A172 (cell line): ENCODE measurements around the gene EPB41L4B. TPM values are rescaled to one million over a fixed set of nuclear protein-coding genes. Genes with fewer than 3 reads are reported as not detected.
"Not testable (repeated sequence)": the region's sequence is repeated elsewhere in the genome, so short reads cannot be mapped to it uniquely, and the experiment has no call there.

ENCODE experiments used
- DNase-seq: peaks from one replicate; pipeline ENCODE4 v3.0.0-alpha.2; 2015; ENCODE audit warnings: low spot score
- total RNA-seq: library from RNA; depleted of rRNA; stranded (reverse); fragments of >200 nt; shearing (Covaris generic); gene quantifications from 2 replicates; pipeline ENCODE4 v1.2.3, GENCODE V29; 2014

EPB41L4B gene
- total RNA-seq, 1 experiment from 2014 or later, result 1.7 TPM

- DNase-seq, result no peak
Measured at GRCh38 chr9:109166171-109166770, 154.6 kb downstream of the EPB41L4B start.

- DNase-seq, result no peak
Measured at GRCh38 chr9:109164042-109164441, 156.8 kb downstream of the EPB41L4B start.

DNA sequence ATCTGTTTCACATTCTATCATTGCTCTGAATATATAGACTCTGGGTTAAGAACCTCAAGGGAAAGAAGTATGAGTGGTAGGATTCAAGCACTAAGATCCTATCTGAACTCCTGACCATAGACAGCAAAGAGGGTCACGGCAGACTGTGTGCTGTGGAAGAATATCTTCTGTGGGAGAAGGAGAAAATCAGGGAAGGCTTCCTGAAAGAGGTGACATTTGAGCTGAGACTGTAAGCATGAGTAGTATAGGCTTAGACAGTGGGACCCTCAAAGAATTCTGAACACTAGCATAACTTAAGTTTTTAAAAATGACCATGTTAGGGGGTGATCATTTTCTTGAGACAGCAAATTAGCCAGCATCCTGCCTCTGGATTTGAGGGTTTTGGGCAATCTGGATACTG is 157.7 kb downstream of the EPB41L4B start:
- no peak for DNase-seq

GRCh38 chr9:109162677-109163076 is 158.2 kb downstream of the EPB41L4B start:
- DNase-seq, result no peak

- DNase-seq, result no peak
Measured at GRCh38 chr9:109161471-109161870, 159.4 kb downstream of the EPB41L4B start.

GRCh38 chr9:109159583-109159982 is 161.3 kb downstream of the EPB41L4B start:
- DNase-seq, result no peak

DNA sequence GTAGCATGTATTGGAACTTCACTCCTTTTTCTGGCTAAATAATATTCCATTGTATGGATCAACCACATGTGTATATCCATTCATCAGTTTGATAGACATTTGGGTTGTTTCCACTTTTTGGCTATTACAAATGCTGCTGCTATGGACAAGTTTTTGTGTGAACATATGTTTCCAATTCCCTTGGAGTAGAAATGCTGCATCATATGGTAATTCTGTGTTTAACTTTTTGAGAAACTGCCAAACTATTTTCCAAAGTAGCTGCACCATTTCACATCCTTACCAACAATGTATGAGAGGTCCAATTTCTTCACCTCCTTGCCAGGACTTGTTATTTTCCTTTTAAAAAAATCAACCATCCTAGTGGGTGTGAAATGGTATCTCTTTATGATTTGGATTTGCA is 162.2 kb downstream of the EPB41L4B start:
- no peak for DNase-seq

GRCh38 chr9:109156708-109157107 is 164.2 kb downstream of the EPB41L4B start:
- no peak for DNase-seq

DNA sequence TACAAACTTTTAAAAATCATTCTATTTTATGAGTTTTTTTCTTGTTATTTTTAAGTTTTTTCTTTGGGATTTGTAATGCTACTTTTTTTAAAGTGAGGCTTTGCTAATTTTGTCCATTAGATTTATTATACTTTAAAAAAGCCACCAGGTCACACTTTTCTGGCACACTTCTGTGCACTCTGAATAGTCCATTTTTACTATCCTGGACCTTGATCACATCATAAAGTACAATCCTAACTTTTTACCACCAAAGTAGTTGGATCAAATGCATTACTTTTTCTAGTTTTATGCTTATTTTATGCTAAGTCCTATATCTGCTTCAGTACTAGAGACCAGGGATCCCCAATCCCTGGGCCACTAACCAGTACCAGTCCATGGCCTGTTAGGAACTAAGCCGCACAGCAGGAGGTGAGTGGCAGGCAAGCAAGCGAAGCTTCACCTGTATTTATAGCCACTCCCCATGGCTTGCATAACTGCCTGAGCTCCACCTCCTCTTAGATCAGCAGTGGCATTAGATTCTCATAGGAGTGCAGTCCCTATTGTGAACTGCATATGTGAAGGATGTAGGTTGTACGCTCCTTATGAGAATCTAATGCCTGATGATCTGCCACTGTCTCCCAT is 169.8 kb downstream of the EPB41L4B start:
- no peak for DNase-seq

DNA sequence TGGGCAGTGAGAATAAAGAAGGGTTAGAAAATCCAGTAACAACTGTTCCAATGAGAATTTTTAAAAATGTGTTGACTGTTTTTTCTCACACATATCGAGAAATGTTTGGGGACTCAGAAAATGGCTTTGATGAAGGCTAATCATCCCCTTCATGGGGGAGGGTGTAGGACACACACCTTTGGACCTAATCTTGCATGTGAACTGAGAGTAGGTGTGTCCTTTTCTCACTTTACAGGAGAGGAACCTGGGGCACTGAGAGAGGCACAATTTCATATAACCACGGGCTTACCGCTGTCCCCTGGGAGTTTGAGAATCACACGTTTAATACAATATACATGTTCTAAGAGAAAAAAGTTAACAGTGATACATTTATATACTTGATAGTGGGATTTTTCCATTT is 171.1 kb downstream of the EPB41L4B start:
- no peak for DNase-seq

DNA sequence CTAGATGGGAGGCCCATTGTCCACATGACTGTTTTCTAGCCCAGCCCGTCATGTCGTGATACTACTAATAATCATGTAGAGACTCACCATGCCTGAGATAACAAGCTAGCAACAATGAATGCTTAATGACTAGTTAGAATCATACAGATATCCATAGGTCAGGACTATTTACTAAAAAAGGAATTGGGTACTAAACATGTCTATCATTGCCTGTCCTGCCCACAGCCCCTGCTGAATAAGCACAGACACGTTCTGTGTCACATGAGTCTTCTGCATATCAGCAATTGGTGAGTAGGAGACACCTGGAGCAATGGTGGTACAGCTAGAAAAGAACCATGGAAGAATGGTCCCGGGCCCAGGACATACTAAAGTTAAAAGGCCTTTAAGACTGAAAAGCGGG is 171.8 kb downstream of the EPB41L4B start:
- no peak for DNase-seq

DNA sequence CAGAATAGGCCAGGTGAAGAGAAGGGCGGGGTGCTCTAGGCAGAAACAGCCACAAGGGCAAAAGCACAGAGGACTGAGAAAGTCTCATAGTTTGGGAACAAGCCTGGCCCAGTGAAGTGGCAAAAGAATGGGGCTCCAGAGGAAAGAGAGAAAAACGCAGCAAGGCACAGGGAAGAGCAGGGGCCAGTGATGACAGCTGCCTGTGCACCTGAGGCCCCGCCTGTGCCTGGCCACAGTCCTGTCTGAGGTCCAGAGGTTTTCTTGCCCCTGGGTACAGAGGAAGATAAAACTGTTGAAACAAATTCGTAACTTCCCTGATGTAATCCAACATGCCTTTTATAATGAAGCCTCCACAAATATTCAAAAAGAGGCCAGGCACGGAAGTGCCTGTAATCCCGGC is 175.8 kb downstream of the EPB41L4B start:
- DNase-seq, result no peak

- DNase-seq, result peak; percentile 91
Measured at GRCh38 chr9:109143881-109144562, 176.8 kb downstream of the EPB41L4B start.

GRCh38 chr9:109141375-109141774 is 179.5 kb downstream of the EPB41L4B start:
- no peak for DNase-seq

DNA sequence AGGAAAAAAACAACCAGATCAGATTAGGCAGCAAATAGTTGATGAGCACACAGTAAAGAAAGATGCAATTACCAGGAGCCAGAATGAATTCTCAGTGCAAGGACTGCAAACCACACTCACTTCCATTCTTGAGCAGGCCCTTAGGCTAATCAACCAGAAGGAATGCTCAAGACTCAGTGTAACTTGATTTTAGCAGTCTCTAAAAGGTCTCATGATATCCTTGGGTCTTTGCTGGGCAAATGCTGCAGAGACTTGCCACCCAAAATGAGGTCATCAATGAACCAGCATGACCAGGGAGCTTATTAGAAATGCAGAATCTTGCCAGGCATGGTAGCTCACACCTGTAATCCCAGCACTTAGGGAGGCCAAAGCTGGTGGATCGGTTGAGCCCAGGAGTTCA is 181.0 kb downstream of the EPB41L4B start:
- DNase-seq, result no peak

- DNase-seq, result no peak
Measured at GRCh38 chr9:109138421-109138820, 182.4 kb downstream of the EPB41L4B start.

DNA sequence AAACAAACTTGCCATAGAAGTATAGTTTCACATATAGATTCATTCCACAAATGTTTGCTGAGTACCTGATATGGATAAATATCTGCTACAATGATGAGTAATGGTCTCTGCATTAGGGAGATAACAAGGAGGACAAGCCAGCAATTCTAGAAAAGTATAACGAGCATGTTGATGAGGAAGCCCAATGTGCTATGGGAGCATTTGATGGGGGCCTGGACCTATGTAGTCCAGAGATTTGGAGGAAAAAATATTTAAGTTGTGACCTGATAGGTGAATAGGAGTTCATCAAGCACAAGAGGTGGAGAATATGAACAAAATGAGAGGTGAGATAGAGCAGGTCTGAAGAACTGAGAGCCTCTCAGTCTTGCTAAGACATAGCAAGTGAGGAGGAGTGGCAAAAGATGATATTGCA is 186.7 kb downstream of the EPB41L4B start:
- no peak for DNase-seq

- no peak for DNase-seq
Measured at GRCh38 chr9:109133533-109133932, 187.3 kb downstream of the EPB41L4B start.

- no peak for DNase-seq
Measured at GRCh38 chr9:109132567-109133021, 188.3 kb downstream of the EPB41L4B start.

- DNase-seq, result no peak
Measured at GRCh38 chr9:109129470-109130197, 191.2 kb downstream of the EPB41L4B start.

GRCh38 chr9:109126671-109127070 is 194.2 kb downstream of the EPB41L4B start:
- not testable (repeated sequence) for DNase-seq

DNA sequence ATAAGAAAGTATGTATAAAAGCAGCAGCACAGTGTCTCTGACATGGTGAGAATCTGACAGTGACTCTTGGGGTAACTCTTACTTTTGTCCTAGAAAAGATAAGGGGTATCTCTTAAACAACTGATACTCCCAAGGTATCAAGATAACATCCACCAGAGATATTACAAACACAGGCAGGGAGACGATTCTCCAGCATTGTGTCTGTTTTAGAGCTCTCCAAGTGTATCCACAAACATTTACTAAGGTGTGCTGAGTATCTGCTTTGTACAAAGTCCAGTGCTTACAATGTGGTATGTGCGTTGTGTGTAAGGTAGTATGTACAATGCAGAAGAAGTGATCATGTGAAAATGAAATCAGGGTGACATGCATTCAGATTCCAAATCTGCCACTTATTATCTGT is 196.7 kb downstream of the EPB41L4B start:
- DNase-seq, result no peak
